Activated T-cell treated with anti-CD3 and anti-CD28 coated beads, Interleukin-2, amount 50 U/mL, for 4 hours (primary cell): ENCODE results near the gene FAM222A. TPM values are rescaled to one million over a fixed set of nuclear protein-coding genes. Genes with fewer than 3 reads are reported as not detected.
A peak's percentile ranks its signal among the peaks of the same experiment; 100 is the strongest.

Source experiments
- ATAC-seq, 2 donors: fragments of 200-7000 bp; cut with Tn5 transposase; one replicate each; pipeline ENCODE4 v1.10.0; 2021
- DNase-seq: peaks from one replicate; pipeline ENCODE4 v3.0.0-alpha.2; 2020
- H3K27me3 Mint-ChIP-seq: one replicate; pipeline ENCODE4 v1.8.0; 2021; ENCODE audit warnings: low read depth, mixed read lengths
- H3K36me3 Mint-ChIP-seq: one replicate; pipeline ENCODE4 v1.8.0; 2022; ENCODE audit warnings: mixed read lengths; ENCODE audit not compliant: insufficient read depth
- H3K4me1 Mint-ChIP-seq: one replicate; pipeline ENCODE4 v1.8.0; 2021; ENCODE audit warnings: low read depth, mixed read lengths
- H3K4me3 Mint-ChIP-seq: one replicate; pipeline ENCODE4 v1.8.0; 2021; ENCODE audit warnings: mild to moderate bottlenecking, moderate library complexity, mixed read lengths
- H3K9me3 Mint-ChIP-seq: one replicate; pipeline ENCODE4 v1.8.0; 2021; ENCODE audit warnings: mixed read lengths
- total RNA-seq, 3 donors: library from RNA; stranded (reverse); gene quantifications; one replicate each; pipeline ENCODE4 v1.2.1, GENCODE V29; 2021

The FAM222A gene
- total RNA-seq, 3 donors from 2014 or later, result 4.2 to 6.7 (median 4.8) TPM

- DNase-seq (peak; percentile 47), ATAC-seq (peak; percentile 28 to 34)
- H3K4me1 Mint-ChIP-seq, result no peaks in the 10 kb centered on the region
- H3K36me3 Mint-ChIP-seq, result no peaks in the 10 kb centered on the region
- H3K27me3 Mint-ChIP-seq, result peaks cover 47% of the 10 kb centered on the region
- H3K9me3 Mint-ChIP-seq, result no peaks in the 10 kb centered on the region
- H3K4me3 Mint-ChIP-seq, result peak overlapping the region; percentile 71
These were observed 702 bp downstream of the FAM222A start for GRCh38 chr12:109714141-109714912.

GRCh38 chr12:109714913-109715244 lies 1.3 kb downstream of the FAM222A start:
- no peaks in the 10 kb centered on the region for H3K4me1 Mint-ChIP-seq
- no peaks in the 10 kb centered on the region for H3K36me3 Mint-ChIP-seq

GRCh38 chr12:109715310-109716091 lies 1.9 kb downstream of the FAM222A start:
- DNase-seq, result no peak

More at GRCh38 chr12:109714913-109715244, 1.3 kb downstream of the FAM222A start:
- Mint-ChIP-seq H3K27me3 (peaks cover 45% of the 10 kb centered on the region), H3K4me3 (peak overlapping the region; percentile 55), H3K9me3 (no peaks in the 10 kb centered on the region)
- no peak for DNase-seq
- no peak for ATAC-seq

GRCh38 chr12:109716092-109716479 lies 2.5 kb downstream of the FAM222A start:
- no peaks in the 10 kb centered on the region for H3K4me1 Mint-ChIP-seq
- no peak for ATAC-seq
- H3K9me3 Mint-ChIP-seq, result no peaks in the 10 kb centered on the region
- H3K4me3 Mint-ChIP-seq, result no peak overlapping the region
- no peak for DNase-seq
- peaks cover 36% of the 10 kb centered on the region for H3K27me3 Mint-ChIP-seq
- no peaks in the 10 kb centered on the region for H3K36me3 Mint-ChIP-seq

More at GRCh38 chr12:109715310-109716091, 1.9 kb downstream of the FAM222A start:
- ATAC-seq, result no peak
- H3K27me3 Mint-ChIP-seq, result peaks cover 41% of the 10 kb centered on the region
- peak overlapping the region; percentile 55 for H3K4me3 Mint-ChIP-seq
- no peaks in the 10 kb centered on the region for H3K9me3 Mint-ChIP-seq
- H3K36me3 Mint-ChIP-seq, result no peaks in the 10 kb centered on the region
- H3K4me1 Mint-ChIP-seq, result no peaks in the 10 kb centered on the region

- DNase-seq (no peak), ATAC-seq (no peak)
- H3K4me1 Mint-ChIP-seq, result no peaks in the 10 kb centered on the region
- no peak overlapping the region for H3K4me3 Mint-ChIP-seq
- H3K9me3 Mint-ChIP-seq, result no peaks in the 10 kb centered on the region
- peaks cover 29% of the 10 kb centered on the region for H3K27me3 Mint-ChIP-seq
- H3K36me3 Mint-ChIP-seq, result no peaks in the 10 kb centered on the region
These were observed 3.1 kb downstream of the FAM222A start for GRCh38 chr12:109716512-109717389.

GRCh38 chr12:109717390-109718357 lies 4.0 kb downstream of the FAM222A start:
- H3K27me3 Mint-ChIP-seq, result peaks cover 28% of the 10 kb centered on the region
- no peaks in the 10 kb centered on the region for H3K4me1 Mint-ChIP-seq
- no peaks in the 10 kb centered on the region for H3K9me3 Mint-ChIP-seq
- DNase-seq (no peak), ATAC-seq (no peak)
- no peak overlapping the region for H3K4me3 Mint-ChIP-seq
- H3K36me3 Mint-ChIP-seq, result no peaks in the 10 kb centered on the region

- Mint-ChIP-seq H3K4me3 (no peak overlapping the region), H3K27me3 (peaks cover 28% of the 10 kb centered on the region), H3K4me1 (no peaks in the 10 kb centered on the region), H3K9me3 (no peaks in the 10 kb centered on the region), H3K36me3 (no peaks in the 10 kb centered on the region)
- DNase-seq (no peak), ATAC-seq (no peak)
These were observed 4.8 kb downstream of the FAM222A start for GRCh38 chr12:109718390-109718789.

GRCh38 chr12:109719123-109720022 lies 5.7 kb downstream of the FAM222A start:
- H3K27me3 Mint-ChIP-seq, result peaks cover 28% of the 10 kb centered on the region
- no peaks in the 10 kb centered on the region for H3K9me3 Mint-ChIP-seq
- ATAC-seq (no peak), DNase-seq (no peak)
- H3K4me1 Mint-ChIP-seq, result no peaks in the 10 kb centered on the region
- H3K4me3 Mint-ChIP-seq, result no peak overlapping the region
- no peaks in the 10 kb centered on the region for H3K36me3 Mint-ChIP-seq

- no peaks in the 10 kb centered on the region for H3K36me3 Mint-ChIP-seq
- ATAC-seq (no peak), DNase-seq (no peak)
- H3K27me3 Mint-ChIP-seq, result peaks cover 28% of the 10 kb centered on the region
- no peaks in the 10 kb centered on the region for H3K9me3 Mint-ChIP-seq
- H3K4me1 Mint-ChIP-seq, result no peaks in the 10 kb centered on the region
- H3K4me3 Mint-ChIP-seq, result no peak overlapping the region
These were observed 6.7 kb downstream of the FAM222A start for GRCh38 chr12:109720152-109720856.

GRCh38 chr12:109720857-109721189 lies 7.2 kb downstream of the FAM222A start:
- H3K4me1 Mint-ChIP-seq, result no peaks in the 10 kb centered on the region
- no peak for ATAC-seq
- no peak overlapping the region for H3K4me3 Mint-ChIP-seq
- peaks cover 28% of the 10 kb centered on the region for H3K27me3 Mint-ChIP-seq
- H3K36me3 Mint-ChIP-seq, result no peaks in the 10 kb centered on the region
- no peaks in the 10 kb centered on the region for H3K9me3 Mint-ChIP-seq
- no peak for DNase-seq

GRCh38 chr12:109721276-109721675 lies 7.7 kb downstream of the FAM222A start:
- no peak for DNase-seq
- no peak for ATAC-seq
- Mint-ChIP-seq H3K4me1 (no peaks in the 10 kb centered on the region), H3K36me3 (no peaks in the 10 kb centered on the region), H3K27me3 (peaks cover 24% of the 10 kb centered on the region), H3K9me3 (no peaks in the 10 kb centered on the region), H3K4me3 (no peak overlapping the region)

GRCh38 chr12:109722022-109722720 lies 8.5 kb downstream of the FAM222A start:
- Mint-ChIP-seq H3K4me3 (no peak overlapping the region), H3K9me3 (no peaks in the 10 kb centered on the region)

More at GRCh38 chr12:109722022-109722720, 8.5 kb downstream of the FAM222A start:
- H3K4me1 Mint-ChIP-seq, result no peaks in the 10 kb centered on the region
- peaks cover 15% of the 10 kb centered on the region for H3K27me3 Mint-ChIP-seq
- H3K36me3 Mint-ChIP-seq, result no peaks in the 10 kb centered on the region
- DNase-seq (no peak), ATAC-seq (no peak)
